DND-41 (cell line): ENCODE data around the gene GTF2H4.

Source experiments
- EZH2 ChIP-seq: IDR thresholded peaks from 3 replicates; pipeline ENCODE4 v1.6.1; 2012; ENCODE audit warnings: borderline replicate concordance, low read depth, mild to moderate bottlenecking, moderate library complexity, low read length, inconsistent platforms; ENCODE audit not compliant: severe bottlenecking
- TF ChIP-seq, protein P1 (sequence below): IDR thresholded peaks from 2 replicates; pipeline ENCODE4 v1.5.1; 2012; ENCODE audit warnings: borderline replicate concordance, low read length, moderate library complexity, mild to moderate bottlenecking; ENCODE audit not compliant: poor library complexity, severe bottlenecking; ENCODE audit errors: extremely low read depth

DNA sequence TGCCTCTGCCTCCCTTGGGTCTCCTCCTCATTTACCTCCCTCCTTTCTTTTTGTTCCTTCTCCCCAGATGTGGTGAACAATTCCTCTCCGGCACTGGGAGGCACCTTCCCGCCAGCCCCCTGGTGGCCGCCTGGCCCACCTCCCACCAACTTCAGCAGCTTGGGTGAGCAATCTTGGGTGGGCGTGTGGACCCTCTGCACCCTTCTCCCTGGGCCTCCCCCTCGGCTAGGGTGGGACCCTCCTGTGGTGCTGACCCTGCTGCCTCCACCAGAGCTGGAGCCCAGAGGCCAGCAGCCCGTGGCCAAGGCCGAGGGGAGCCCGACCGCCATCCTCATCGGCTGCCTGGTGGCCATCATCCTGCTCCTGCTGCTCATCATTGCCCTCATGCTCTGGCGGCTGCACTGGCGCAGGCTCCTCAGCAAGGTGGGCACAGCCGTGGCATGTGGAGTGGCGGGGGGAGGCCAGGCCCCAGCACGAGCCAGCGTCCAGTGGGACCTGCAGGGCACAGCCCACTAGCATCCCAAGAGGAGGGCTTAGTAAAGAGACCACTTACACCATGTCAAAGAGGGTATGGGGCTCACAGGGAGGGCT is 14.9 kb upstream of the GTF2H4 start:
- TF ChIP-seq, protein P1, sequence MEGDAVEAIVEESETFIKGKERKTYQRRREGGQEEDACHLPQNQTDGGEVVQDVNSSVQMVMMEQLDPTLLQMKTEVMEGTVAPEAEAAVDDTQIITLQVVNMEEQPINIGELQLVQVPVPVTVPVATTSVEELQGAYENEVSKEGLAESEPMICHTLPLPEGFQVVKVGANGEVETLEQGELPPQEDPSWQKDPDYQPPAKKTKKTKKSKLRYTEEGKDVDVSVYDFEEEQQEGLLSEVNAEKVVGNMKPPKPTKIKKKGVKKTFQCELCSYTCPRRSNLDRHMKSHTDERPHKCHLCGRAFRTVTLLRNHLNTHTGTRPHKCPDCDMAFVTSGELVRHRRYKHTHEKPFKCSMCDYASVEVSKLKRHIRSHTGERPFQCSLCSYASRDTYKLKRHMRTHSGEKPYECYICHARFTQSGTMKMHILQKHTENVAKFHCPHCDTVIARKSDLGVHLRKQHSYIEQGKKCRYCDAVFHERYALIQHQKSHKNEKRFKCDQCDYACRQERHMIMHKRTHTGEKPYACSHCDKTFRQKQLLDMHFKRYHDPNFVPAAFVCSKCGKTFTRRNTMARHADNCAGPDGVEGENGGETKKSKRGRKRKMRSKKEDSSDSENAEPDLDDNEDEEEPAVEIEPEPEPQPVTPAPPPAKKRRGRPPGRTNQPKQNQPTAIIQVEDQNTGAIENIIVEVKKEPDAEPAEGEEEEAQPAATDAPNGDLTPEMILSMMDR: peak; percentile 36
- TF ChIP-seq EZH2: no peak
